OCI-LY7 (cell line): ENCODE measurements around the gene C10orf88. TPM values are rescaled to one million over a fixed set of nuclear protein-coding genes. Genes with fewer than 3 reads are reported as not detected.
"Not testable (repeated sequence)": the region's sequence is repeated elsewhere in the genome, so short reads cannot be mapped to it uniquely, and the experiment has no call there.

Experiments used
- BruUV-seq: library from RNA; stranded (reverse); fragments of 400-500 nt; replicated peaks from 2 replicates; lab custom pipeline; 2021; lab: Mats Ljungman, UMichigan
- CTCF ChIA-PET: fragments of 300-600 bp; sonication (Branson Sonifier 250); formaldehyde crosslinking; loops from one replicate; lab custom pipeline; 2022; ENCODE audit warnings: antibody characterized with exemption; ENCODE audit not compliant: unreplicated experiment; lab: Charles Lee
- POLR2A ChIA-PET: fragments of 300-600 bp; sonication (Branson Sonifier 250); formaldehyde crosslinking; loops from one replicate; lab custom pipeline; 2022; ENCODE audit warnings: antibody characterized with exemption; lab: Charles Lee
- DNase-seq: peaks from one replicate; pipeline ENCODE4 v3.0.0-alpha.2; 2015; ENCODE audit warnings: low spot score
- H2AFZ ChIP-seq: fragments of 200-600 bp; sonication (generic), shearing (Covaris generic); 2 replicates; pipeline ENCODE4 v1.6.1; 2014; ENCODE audit warnings: mild to moderate bottlenecking, antibody characterized with exemption, low read length, moderate library complexity
- H3K27ac ChIP-seq: fragments of 200-600 bp; sonication (generic); 2 replicates; pipeline ENCODE4 v1.5.1; 2014; ENCODE audit warnings: mixed run types, low read depth, mild to moderate bottlenecking, moderate library complexity, low read length, inconsistent platforms; ENCODE audit not compliant: poor library complexity, severe bottlenecking
- H3K36me3 ChIP-seq: fragments of 200-600 bp; sonication (generic); 2 replicates; pipeline ENCODE4 v1.6.1; 2014; ENCODE audit warnings: mild to moderate bottlenecking, antibody characterized with exemption, low read length, moderate library complexity, mixed read lengths; ENCODE audit not compliant: insufficient read depth
- H3K4me1 ChIP-seq: fragments of 200-600 bp; sonication (generic); 2 replicates; pipeline ENCODE4 v1.5.1; 2014; ENCODE audit warnings: mild to moderate bottlenecking, low read length; ENCODE audit not compliant: insufficient read depth, poor library complexity, severe bottlenecking
- H3K4me2 ChIP-seq: fragments of 200-600 bp; sonication (generic); 2 replicates; pipeline ENCODE4 v1.6.1; 2014; ENCODE audit warnings: mild to moderate bottlenecking, low read length
- H3K4me3 ChIP-seq: fragments of 200-600 bp; sonication (generic); 2 replicates; pipeline ENCODE4 v1.5.1; 2014; ENCODE audit warnings: mild to moderate bottlenecking, low read depth, low read length; ENCODE audit not compliant: poor library complexity, severe bottlenecking
- H3K79me2 ChIP-seq: fragments of 200-600 bp; sonication (generic); 2 replicates; pipeline ENCODE4 v1.6.1; 2016; ENCODE audit warnings: low read depth, mild to moderate bottlenecking, low read length, moderate library complexity, mixed read lengths; ENCODE audit not compliant: insufficient read depth
- H3K9me2 ChIP-seq: fragments of 200-600 bp; sonication (generic); 2 replicates; pipeline ENCODE4 v1.6.1; 2016; ENCODE audit warnings: mild to moderate bottlenecking, low read length, mixed read lengths; ENCODE audit not compliant: insufficient read depth
- H3K9me3 ChIP-seq: fragments of 200-600 bp; sonication (generic); 2 replicates; pipeline ENCODE4 v1.6.1; 2014; ENCODE audit warnings: mild to moderate bottlenecking, mixed run types, low read length, mixed read lengths
- H4K20me1 ChIP-seq: fragments of 200-600 bp; sonication (generic); 2 replicates; pipeline ENCODE4 v1.6.1; 2014; ENCODE audit warnings: mild to moderate bottlenecking, antibody characterized with exemption, low read length, moderate library complexity, mixed read lengths; ENCODE audit not compliant: insufficient read depth
- CTCF ChIP-seq: fragments of 200-600 bp; sonication (generic); conservative IDR thresholded peaks from 2 replicates; pipeline ENCODE4 v1.5.1; 2014; ENCODE audit warnings: mild to moderate bottlenecking, antibody characterized with exemption, low read length, moderate library complexity, mixed read lengths
- EZH2phosphoT487 ChIP-seq: fragments of 200-600 bp; sonication (generic); IDR thresholded peaks from 2 replicates; pipeline ENCODE4 v1.6.1; 2018; ENCODE audit warnings: low read depth, borderline replicate concordance, mild to moderate bottlenecking, mixed run types, antibody characterized with exemption, low read length, moderate library complexity, mixed read lengths
- intact Hi-C: fragments of 100-400 bp; cut with micrococcal nuclease; formaldehyde crosslinking; loops from one replicate; pipeline ENCODE4 v1.10.0; 2022; ENCODE audit not compliant: unreplicated experiment
- total RNA-seq, 2 experiments: library from RNA; depleted of rRNA in 1 of 2; stranded (reverse); fragments of >200 nt in 1 of 2; shearing (Covaris generic) in 1 of 2; gene quantifications; 2 replicates each; pipeline ENCODE4 v1.2.3, GENCODE V29; 2014 to 2022

The C10orf88 gene
- total RNA-seq, 2 experiments from 2014 or later, result 5.5 to 11.9 TPM

- Histone ChIP-seq H3K9me3 (no peaks in the 10 kb centered on the region), H3K9me2 (no peaks in the 10 kb centered on the region), H3K79me2 (no peaks in the 10 kb centered on the region), H3K36me3 (no peaks in the 10 kb centered on the region), H3K27ac (no peak within 1 kb of the TSS), H4K20me1 (no peaks in the 10 kb centered on the region), H3K4me1 (no peaks in the 10 kb centered on the region), H3K4me3 (no peak within 1 kb of the TSS), H2AFZ (no peak within 1 kb of the TSS), H3K4me2 (no peak within 1 kb of the TSS)
- DNase-seq, result no peak
- POLR2A ChIA-PET, result interaction anchor here (0.6 kb wide), 1 partner anchor 21 kb away, joined by 3 read pairs; no protein-coding TSS in a partner anchor
- intact Hi-C loops, result no loop called here
- CTCF ChIA-PET, result no interaction called here
- BruUV-seq, result no TSS peak
- TF ChIP-seq CTCF (no peak), EZH2phosphoT487 (no peak)
Observed at GRCh38 chr10:122910310-122910709, 43.7 kb downstream of the C10orf88 start, which contains the start of gene FAM24A. Gene FAM24A, plus strand, starts transcription at chr10:122910610. Its CDS starts 1,025 bp downstream, at chr10:122911635.

DNA sequence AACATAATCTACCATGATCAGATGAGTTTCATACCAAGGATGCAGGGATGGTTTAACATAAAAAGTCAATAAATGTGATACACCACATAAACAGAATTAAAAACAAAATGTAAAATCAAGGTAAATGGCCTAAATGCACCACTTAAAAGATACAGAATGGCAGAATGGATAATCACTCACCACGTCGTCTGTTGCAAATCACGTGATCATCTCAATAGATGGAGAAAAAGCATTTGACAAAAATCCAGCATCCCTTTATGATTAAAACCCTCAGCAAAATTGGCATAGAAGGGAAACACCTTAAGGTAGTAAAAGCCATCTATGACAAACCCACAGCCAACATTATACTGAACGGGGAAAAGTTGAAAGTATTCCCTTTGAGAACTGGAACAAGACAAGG is 50.2 kb downstream of the C10orf88 start:
- H3K79me2 ChIP-seq, H2AFZ ChIP-seq, intact Hi-C loops, POLR2A ChIA-PET, H3K36me3 ChIP-seq, H3K4me1 ChIP-seq, H3K9me2 ChIP-seq, DNase-seq, H3K9me3 ChIP-seq, H3K4me2 ChIP-seq, CTCF ChIA-PET, H3K4me3 ChIP-seq, H4K20me1 ChIP-seq, BruUV-seq, H3K27ac ChIP-seq: not testable (repeated sequence)

DNA sequence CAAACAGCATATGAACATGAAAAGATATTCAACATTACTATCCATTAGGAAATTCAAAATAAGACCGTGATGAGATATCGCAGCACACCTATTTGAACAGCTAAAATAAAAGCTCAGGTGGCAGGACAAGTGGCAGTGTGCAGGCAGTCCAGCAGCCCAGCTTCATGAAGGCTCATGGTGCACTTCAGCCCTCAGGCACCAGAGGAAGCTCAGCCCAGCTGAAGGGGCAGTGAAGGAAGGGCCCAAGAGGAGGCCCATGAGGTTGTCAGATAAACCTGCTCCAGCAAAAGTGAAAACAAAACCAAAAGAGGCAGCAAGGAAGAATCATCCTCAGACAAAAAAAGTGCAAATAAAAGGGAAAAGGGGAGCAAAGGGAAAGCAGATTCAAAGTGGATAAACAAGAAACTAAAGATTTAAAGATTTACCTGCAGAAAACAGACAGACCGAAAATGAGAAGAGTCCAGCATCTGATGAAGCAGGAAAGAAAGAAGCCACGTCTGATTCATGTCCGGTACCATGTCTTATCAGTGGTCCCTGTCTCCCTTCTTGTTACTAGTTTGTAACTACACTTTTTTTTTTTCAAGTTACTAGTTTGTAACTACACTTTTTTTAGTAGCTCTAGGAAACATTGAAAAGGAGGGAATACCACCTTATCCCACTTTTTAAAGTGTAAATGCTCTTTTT is 59.6 kb downstream of the C10orf88 start:
- Histone ChIP-seq H2AFZ (no peak overlapping the region), H3K36me3 (no peaks in the 10 kb centered on the region), H3K9me2 (no peaks in the 10 kb centered on the region), H3K9me3 (no peaks in the 10 kb centered on the region), H3K27ac (no peak overlapping the region), H3K79me2 (no peaks in the 10 kb centered on the region), H3K4me1 (no peaks in the 10 kb centered on the region), H3K4me3 (no peak overlapping the region), H3K4me2 (no peak overlapping the region), H4K20me1 (no peaks in the 10 kb centered on the region)
- no TSS peak for BruUV-seq
- CTCF ChIA-PET, result no interaction called here
- TF ChIP-seq CTCF (no peak), EZH2phosphoT487 (no peak)
- intact Hi-C loops, result no loop called here
- POLR2A ChIA-PET, result interaction anchor here (0.7 kb wide), 1 partner anchor 60 kb away, joined by 3 read pairs; the partner anchor contains the start of gene C10orf88
- no peak for DNase-seq
